Ascending aorta (tissue), 2 donors: ENCODE results near the gene OTULIN. TPM values are rescaled to one million over a fixed set of nuclear protein-coding genes. Genes with fewer than 3 reads are reported as not detected.

ENCODE experiments used
- DNase-seq, 2 donors: peaks; one replicate each; pipeline ENCODE4 v3.0.0-alpha.2; 2019; ENCODE audit warnings: low spot score in 2 of 2
- H3K27ac ChIP-seq, 2 donors: fragments of 200-600 bp; sonication (generic); one replicate each; pipeline ENCODE4 v1.5.1; 2016 to 2017; ENCODE audit warnings: mild to moderate bottlenecking in 1 of 2
- H3K27me3 ChIP-seq: fragments of 200-600 bp; sonication (generic); one replicate; pipeline ENCODE4 v1.5.1; 2017
- H3K36me3 ChIP-seq, 2 donors: fragments of 200-600 bp; sonication (generic); one replicate each; pipeline ENCODE4 v1.5.1; 2016
- H3K4me1 ChIP-seq, 2 donors: fragments of 200-600 bp; sonication (generic); one replicate each; pipeline ENCODE4 v1.5.1; 2016 to 2017; ENCODE audit warnings: mild to moderate bottlenecking in 1 of 2
- H3K4me3 ChIP-seq, 2 donors: fragments of 200-600 bp; sonication (generic); one replicate each; pipeline ENCODE4 v1.5.1; 2016 to 2017; ENCODE audit warnings: mild to moderate bottlenecking in 1 of 2
- H3K9me3 ChIP-seq, 2 donors: fragments of 200-600 bp; sonication (generic); one replicate each; pipeline ENCODE4 v1.5.1; 2016
- intact Hi-C: fragments of 100-400 bp; cut with DNase I; formaldehyde crosslinking; loops from one replicate; pipeline ENCODE4 v1.15.1; 2023
- total RNA-seq: library from RNA; depleted of rRNA; stranded (reverse); fragments of >200 nt; gene quantifications from one replicate; pipeline ENCODE4 v1.1.0, GENCODE V29; 2016
- TF ChIP-seq, protein P1 (sequence below), 3 experiments: fragments of 200-600 bp in 2 of 3; fragments of 450-650 bp in 1 of 3; sonication (generic) in 2 of 3; IDR thresholded peaks; one replicate each; pipeline ENCODE4 v1.5.1; 2016 to 2019; ENCODE audit warnings: antibody characterized with exemption in 3 of 3, mild to moderate bottlenecking in 1 of 3, moderate library complexity in 1 of 3

OTULIN gene
- total RNA-seq, 1 donor from 2014 or later: 56.9 TPM

DNA sequence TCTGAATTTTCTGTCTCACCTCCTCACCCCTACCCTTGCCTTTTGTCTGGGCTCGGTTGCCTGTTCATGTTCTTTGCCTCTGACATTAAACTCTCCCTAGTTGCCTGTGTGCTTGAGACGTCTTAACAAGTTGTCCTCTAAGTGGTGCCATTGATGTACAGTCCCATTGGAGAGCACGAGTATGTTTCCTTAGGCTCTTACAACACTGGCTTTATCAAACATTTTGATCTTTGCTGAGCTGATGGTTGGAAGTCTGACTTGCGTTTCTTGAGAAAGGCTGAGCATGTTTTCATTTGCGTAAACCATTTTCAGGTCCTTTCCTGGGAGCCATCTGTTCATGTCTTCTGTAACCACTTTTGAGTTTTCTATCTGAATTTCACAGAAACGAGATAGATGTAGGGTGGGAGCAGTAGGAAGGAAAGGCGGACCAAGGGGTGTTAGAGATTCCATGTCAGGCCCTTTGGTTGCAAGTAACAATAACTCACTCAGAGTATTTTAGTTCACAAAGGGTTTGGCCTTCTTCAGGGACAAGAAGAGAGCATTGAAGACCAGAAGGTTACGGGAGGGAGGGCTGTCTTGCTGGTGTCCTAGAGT is 35.4 kb downstream of the OTULIN start:
- peaks cover 2 to 6% of the 10 kb centered on the region in 2 donors for H3K36me3 ChIP-seq
- no peaks in the 10 kb centered on the region for H3K27me3 ChIP-seq
- peak overlapping the region; percentile 57 to 64 for H3K27ac ChIP-seq
- peaks cover 0 to 30% of the 10 kb centered on the region in 2 donors for H3K4me1 ChIP-seq
- no peaks in the 10 kb centered on the region for H3K9me3 ChIP-seq
- intact Hi-C loops: no loop called here
- H3K4me3 ChIP-seq: no peak overlapping the region
- TF ChIP-seq, protein P1, sequence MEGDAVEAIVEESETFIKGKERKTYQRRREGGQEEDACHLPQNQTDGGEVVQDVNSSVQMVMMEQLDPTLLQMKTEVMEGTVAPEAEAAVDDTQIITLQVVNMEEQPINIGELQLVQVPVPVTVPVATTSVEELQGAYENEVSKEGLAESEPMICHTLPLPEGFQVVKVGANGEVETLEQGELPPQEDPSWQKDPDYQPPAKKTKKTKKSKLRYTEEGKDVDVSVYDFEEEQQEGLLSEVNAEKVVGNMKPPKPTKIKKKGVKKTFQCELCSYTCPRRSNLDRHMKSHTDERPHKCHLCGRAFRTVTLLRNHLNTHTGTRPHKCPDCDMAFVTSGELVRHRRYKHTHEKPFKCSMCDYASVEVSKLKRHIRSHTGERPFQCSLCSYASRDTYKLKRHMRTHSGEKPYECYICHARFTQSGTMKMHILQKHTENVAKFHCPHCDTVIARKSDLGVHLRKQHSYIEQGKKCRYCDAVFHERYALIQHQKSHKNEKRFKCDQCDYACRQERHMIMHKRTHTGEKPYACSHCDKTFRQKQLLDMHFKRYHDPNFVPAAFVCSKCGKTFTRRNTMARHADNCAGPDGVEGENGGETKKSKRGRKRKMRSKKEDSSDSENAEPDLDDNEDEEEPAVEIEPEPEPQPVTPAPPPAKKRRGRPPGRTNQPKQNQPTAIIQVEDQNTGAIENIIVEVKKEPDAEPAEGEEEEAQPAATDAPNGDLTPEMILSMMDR (IDR thresholded peaks at IDR 0.05): no peak
- DNase-seq: no peak

GRCh38 chr5:14700478-14701436 is 36.2 kb downstream of the OTULIN start:
- Histone ChIP-seq H3K27me3 (no peaks in the 10 kb centered on the region), H3K36me3 (peaks cover 10 to 12% of the 10 kb centered on the region in 2 donors), H3K4me1 (peaks cover 0 to 30% of the 10 kb centered on the region in 2 donors), H3K27ac (peak overlapping the region; percentile 57 to 64), H3K9me3 (no peaks in the 10 kb centered on the region), H3K4me3 (no peak overlapping the region)
- no peak for DNase-seq
- TF ChIP-seq, protein P1 (IDR thresholded peaks at IDR 0.05): no peak
- intact Hi-C loops: no loop called here

DNA sequence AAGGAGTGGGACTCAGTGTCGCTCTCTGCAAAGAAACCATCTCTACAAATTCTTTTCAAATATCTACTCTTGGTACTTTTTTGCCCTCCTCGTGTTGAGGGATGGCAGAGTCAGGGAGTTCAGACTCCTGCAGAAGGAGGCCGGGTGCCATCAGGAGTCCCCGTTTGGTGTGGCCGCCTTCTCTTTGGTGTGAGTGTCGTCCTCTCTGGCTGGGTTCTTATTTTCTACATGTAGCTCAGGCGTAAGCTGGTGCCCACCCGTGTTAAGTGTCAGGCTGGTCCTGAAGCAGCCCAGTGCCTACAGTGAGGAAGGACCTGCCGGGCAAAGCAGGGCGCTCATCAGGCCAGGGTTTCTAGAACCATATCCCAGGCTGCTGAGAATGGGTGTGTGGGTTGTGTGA is 37.0 kb downstream of the OTULIN start:
- H3K9me3 ChIP-seq: no peaks in the 10 kb centered on the region
- H3K27me3 ChIP-seq: no peaks in the 10 kb centered on the region
- H3K27ac ChIP-seq: peak overlapping the region in 1 of 2 donors; percentile 64
- no peak for DNase-seq
- TF ChIP-seq, protein P1 (IDR thresholded peaks at IDR 0.05): no peak
- H3K4me1 ChIP-seq: peaks cover 0 to 34% of the 10 kb centered on the region in 2 donors
- H3K4me3 ChIP-seq: no peak overlapping the region
- intact Hi-C loops: no loop called here
- peaks cover 10 to 13% of the 10 kb centered on the region in 2 donors for H3K36me3 ChIP-seq

DNA sequence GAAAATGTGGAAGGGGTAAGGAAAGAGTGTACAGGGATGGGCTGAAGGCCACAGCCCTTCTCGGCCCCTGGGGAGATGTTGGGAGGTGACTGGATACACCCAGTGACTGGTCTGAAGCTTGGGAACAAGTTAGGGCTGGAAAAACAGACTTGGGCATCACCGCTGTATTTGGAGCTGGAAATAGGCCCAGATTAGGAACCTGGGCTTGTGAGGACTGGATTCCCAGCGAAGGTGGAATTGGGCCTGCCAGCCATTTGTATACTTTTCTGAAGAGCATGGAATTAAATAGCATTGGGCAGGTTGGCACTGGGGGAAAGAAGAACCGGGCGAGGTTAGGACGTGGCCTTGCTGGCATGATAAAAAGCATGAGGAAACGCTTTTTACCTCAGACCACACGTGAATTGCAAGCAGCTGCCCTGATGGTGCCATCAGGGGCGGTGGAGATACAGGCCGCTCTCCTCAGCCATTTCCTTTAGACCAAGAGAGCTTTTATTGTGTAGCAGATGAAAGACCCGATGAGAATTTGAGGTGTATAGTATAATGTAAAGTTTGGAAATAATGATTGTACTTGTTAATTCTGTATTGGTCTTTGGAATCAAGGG is 37.8 kb downstream of the OTULIN start:
- H3K4me1 ChIP-seq: peaks cover 0 to 38% of the 10 kb centered on the region in 2 donors
- TF ChIP-seq, protein P1 (IDR thresholded peaks at IDR 0.05): no peak
- intact Hi-C loops: no loop called here
- no peaks in the 10 kb centered on the region for H3K27me3 ChIP-seq
- H3K36me3 ChIP-seq: peaks cover 10 to 13% of the 10 kb centered on the region in 2 donors
- DNase-seq: no peak
- H3K4me3 ChIP-seq: no peak overlapping the region
- H3K9me3 ChIP-seq: no peaks in the 10 kb centered on the region
- peak overlapping the region; percentile 24 to 32 for H3K27ac ChIP-seq

DNA sequence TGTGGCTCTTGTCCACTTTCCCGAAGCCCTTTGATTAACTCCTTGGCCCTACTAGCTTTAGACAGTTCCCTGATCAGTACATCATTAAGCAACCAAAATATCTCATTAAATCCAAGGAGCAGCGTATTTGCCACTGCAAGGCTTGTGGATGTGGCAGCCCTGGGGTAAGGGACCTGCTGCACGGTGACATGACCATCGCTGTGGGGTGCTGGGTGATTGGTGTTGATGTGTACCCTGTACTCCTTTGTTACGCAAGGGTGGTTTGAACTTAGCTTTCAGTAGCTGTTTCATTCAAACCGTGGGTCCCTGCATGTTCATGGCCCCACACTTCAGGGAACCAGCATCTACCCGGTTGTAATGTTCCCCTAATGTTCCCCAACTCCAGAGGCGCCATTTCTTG is 41.0 kb downstream of the OTULIN start:
- Histone ChIP-seq H3K27ac (peak overlapping the region; percentile 78 to 81), H3K27me3 (no peaks in the 10 kb centered on the region), H3K4me1 (peaks cover 0 to 25% of the 10 kb centered on the region in 2 donors), H3K9me3 (no peaks in the 10 kb centered on the region), H3K4me3 (no peak overlapping the region), H3K36me3 (peaks cover 23 to 33% of the 10 kb centered on the region in 2 donors)
- no peak for DNase-seq
- intact Hi-C loops: no loop called here
- TF ChIP-seq, protein P1 (IDR thresholded peaks at IDR 0.05): no peak
